Aorta (tissue), 5 donors: ENCODE measurements around the gene SEC14L5. TPM values are rescaled to one million over a fixed set of nuclear protein-coding genes. Genes with fewer than 3 reads are reported as not detected.

Experiments used
- ATAC-seq: fragments of 200-7000 bp; cut with Tn5 transposase; one replicate; pipeline ENCODE4 v1.9.1; 2022; ENCODE audit warnings: moderate library complexity; ENCODE audit not compliant: low FRiP score
- DNase-seq, 2 donors: peaks; one replicate each; pipeline ENCODE4 v3.0.0-alpha.2; 2020
- H3K27ac ChIP-seq, 2 donors: one replicate each; pipeline ENCODE4 v1.5.1; 2013; ENCODE audit warnings: low read length in 2 of 2, mild to moderate bottlenecking in 2 of 2, moderate library complexity in 2 of 2, control low read depth in 1 of 2, inconsistent platforms in 1 of 2, low read depth in 1 of 2
- H3K27me3 ChIP-seq, 2 donors: one replicate each; pipeline ENCODE4 v1.6.1; 2013; ENCODE audit warnings: control low read depth in 1 of 2, low read length in 1 of 2, mild to moderate bottlenecking in 1 of 2, moderate library complexity in 1 of 2; ENCODE audit not compliant: insufficient read depth in 2 of 2, control insufficient read depth in 1 of 2
- H3K36me3 ChIP-seq, 2 donors: one replicate each; pipeline ENCODE4 v1.6.1; 2013; ENCODE audit warnings: control low read depth in 1 of 2, low read length in 1 of 2, mild to moderate bottlenecking in 1 of 2; ENCODE audit not compliant: insufficient read depth in 2 of 2, control insufficient read depth in 1 of 2
- H3K4me1 ChIP-seq, 2 donors: one replicate each; pipeline ENCODE4 v1.6.1; 2013; ENCODE audit warnings: low read length in 2 of 2, control low read depth in 1 of 2, mild to moderate bottlenecking in 1 of 2, moderate library complexity in 1 of 2; ENCODE audit not compliant: insufficient read depth in 2 of 2, control insufficient read depth in 1 of 2
- H3K4me3 ChIP-seq, 2 donors: one replicate each; pipeline ENCODE4 v1.5.1; 2013; ENCODE audit warnings: low read length in 2 of 2, control low read depth in 1 of 2, mild to moderate bottlenecking in 1 of 2
- H3K9me3 ChIP-seq: one replicate; pipeline ENCODE4 v1.6.1; 2013; ENCODE audit warnings: mild to moderate bottlenecking, low read length; ENCODE audit not compliant: control insufficient read depth
- WGBS, 2 donors: extraction: QIAGEN DNeasy Blood & Tissue Kit; methylation state at CpG; one replicate each; pipeline ENCODE4 v1.1.7; 2013; 5-methylcytosine and 5-hydroxymethylcytosine counted together
- intact Hi-C, 2 donors: fragments of 100-400 bp; cut with DNase I; formaldehyde crosslinking; loops; one replicate each; pipeline versions ENCODE4 v1.14.2 to v1.15.0; 2022
- polyA plus RNA-seq, 2 donors: library from polyadenylated mRNA; stranded (reverse); fragments of 200-250 nt; gene quantifications; one replicate each; pipeline ENCODE4 v1.2.3, GENCODE V29; 2013
- total RNA-seq, 2 donors: library from RNA; stranded (reverse); fragmentation: NEBNext Ultra II Directional; extraction: Animal tissue kit (Norgen Biotek cat#: 25700); gene quantifications; one replicate each; pipeline ENCODE4 v1.2.1, GENCODE V29; 2021
- donor health status: healthy with polysubstance abuse.
- donor health status: Bipolar disorder and iron deficiency.
- donor health status: DM: no; HTN: no; CAD: no.
- donor health status: DM: no; HTN: no; CAD: no.
- donor health status: DM: yes; HTN: yes; CAD: no.

Gene SEC14L5
- total and polyA plus RNA-seq, 4 donors = 0.26 to 0.90 (median 0.29) TPM; not detected in 1

- Histone ChIP-seq H3K27me3 (no peaks in the 10 kb centered on the region), H3K27ac (no peak overlapping the region), H3K4me3 (peak overlapping the region; percentile 53 to 74), H3K36me3 (no peaks in the 10 kb centered on the region), H3K4me1 (no peaks in the 10 kb centered on the region), H3K9me3 (no peaks in the 10 kb centered on the region)
- intact Hi-C loops = no loop called here
- peak; percentile 60 for ATAC-seq
- 0 to 1% methylated on average over 58 to 64 of the region's 64 CpGs for WGBS, 2 donors
- DNase-seq = no peak
Measured at GRCh38 chr16:4936181-4936990, 21.7 kb upstream of the SEC14L5 start.

DNA sequence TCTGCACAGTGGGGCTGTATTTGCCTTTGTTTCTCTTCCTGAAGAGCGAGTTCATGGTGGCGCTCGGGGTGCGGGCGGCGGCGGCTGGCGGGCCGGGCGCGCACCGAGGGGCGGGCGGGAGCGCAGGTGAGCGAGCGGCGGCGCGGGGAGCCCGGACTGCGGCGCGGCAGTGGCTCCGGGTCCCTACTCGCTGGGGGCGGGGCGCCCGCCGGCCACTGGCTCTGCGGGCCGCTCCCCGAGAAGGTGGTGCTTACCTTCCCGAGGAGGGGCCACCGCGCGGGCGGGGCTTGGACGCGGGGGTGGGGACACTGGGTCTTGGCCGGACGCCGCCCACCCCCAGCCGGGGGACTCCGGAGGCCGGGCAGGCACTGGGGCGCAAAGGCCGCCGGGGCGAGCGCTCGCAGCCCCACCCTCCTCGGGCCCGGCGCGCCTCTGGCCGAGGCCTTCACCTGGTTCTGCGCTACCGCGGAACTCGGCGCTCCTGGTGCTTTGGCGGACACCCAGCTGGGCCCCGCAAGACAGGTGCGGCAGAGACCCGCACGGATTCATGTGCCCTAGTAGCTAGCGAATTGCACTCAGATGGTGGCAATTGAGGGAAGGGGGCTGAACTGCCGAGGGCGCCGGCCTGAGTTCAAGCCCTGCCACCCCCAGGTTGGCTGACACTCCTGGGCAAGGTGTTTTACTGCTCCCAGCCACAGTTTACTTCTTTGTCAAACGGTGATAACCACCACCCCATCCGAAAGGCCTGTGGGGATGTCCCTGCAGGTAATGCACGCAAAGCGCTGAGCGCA is 20.9 kb upstream of the SEC14L5 start, which contains the start of gene PPL:
PPL (minus strand) TSS at position 158 of the 791 bp plus-strand sequence; CDS start at position 55, 103 bp downstream.
- H3K4me3 ChIP-seq = peak within 1 kb of the TSS; percentile 53 to 74
- no peaks in the 10 kb centered on the region for H3K9me3 ChIP-seq
- H3K27me3 ChIP-seq = no peaks in the 10 kb centered on the region
- ATAC-seq (peak; percentile 24), DNase-seq (no peak)
- H3K27ac ChIP-seq = no peak within 1 kb of the TSS
- intact Hi-C loops = no loop called here
- no peaks in the 10 kb centered on the region for H3K4me1 ChIP-seq
- 12 to 13% methylated on average over 60 to 76 of the region's 76 CpGs for WGBS, 2 donors
- no peaks in the 10 kb centered on the region for H3K36me3 ChIP-seq

GRCh38 chr16:4937782-4938682 is 20.1 kb upstream of the SEC14L5 start:
- ATAC-seq (no peak), DNase-seq (no peak)
- intact Hi-C loops = no loop called here
- Histone ChIP-seq H3K36me3 (no peaks in the 10 kb centered on the region), H3K4me1 (no peaks in the 10 kb centered on the region), H3K4me3 (no peak overlapping the region), H3K27ac (no peak overlapping the region), H3K27me3 (no peaks in the 10 kb centered on the region), H3K9me3 (no peaks in the 10 kb centered on the region)
- WGBS, 2 donors = 79 to 82% methylated on average over 16 of the region's 16 CpGs

- no peaks in the 10 kb centered on the region for H3K36me3 ChIP-seq
- 80 to 81% methylated on average over 5 of the region's 5 CpGs for WGBS, 2 donors
- no peaks in the 10 kb centered on the region for H3K9me3 ChIP-seq
- ATAC-seq (no peak), DNase-seq (no peak)
- intact Hi-C loops = no loop called here
- no peak overlapping the region for H3K4me3 ChIP-seq
- H3K4me1 ChIP-seq = no peaks in the 10 kb centered on the region
- H3K27ac ChIP-seq = no peak overlapping the region
- H3K27me3 ChIP-seq = no peaks in the 10 kb centered on the region
Measured at GRCh38 chr16:4938683-4939030, 19.5 kb upstream of the SEC14L5 start.

DNA sequence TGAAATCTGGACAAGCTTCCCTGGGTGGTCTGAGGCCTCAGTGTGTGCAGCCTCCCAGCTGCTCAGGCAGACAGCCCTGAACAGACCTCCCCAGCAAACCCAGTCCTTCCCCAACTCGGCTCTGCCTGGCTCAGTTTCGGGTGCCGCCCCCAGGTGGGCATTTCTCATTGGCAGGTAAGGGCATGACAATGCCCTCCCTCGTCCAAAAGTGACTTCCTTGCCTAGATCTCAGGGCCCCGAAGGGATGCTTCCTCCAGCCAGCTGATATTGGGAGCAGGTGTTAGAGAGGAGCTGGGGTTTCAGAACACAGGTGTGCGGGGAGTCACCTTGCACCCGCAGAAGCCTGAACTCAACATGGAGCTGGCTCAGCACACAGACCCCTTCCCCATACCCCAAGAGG is 17.4 kb upstream of the SEC14L5 start:
- no peak overlapping the region for H3K4me3 ChIP-seq
- DNase-seq (no peak), ATAC-seq (no peak)
- no peaks in the 10 kb centered on the region for H3K9me3 ChIP-seq
- no peaks in the 10 kb centered on the region for H3K27me3 ChIP-seq
- WGBS, 2 donors = 78% methylated on average over 7 of the region's 7 CpGs
- H3K36me3 ChIP-seq = no peaks in the 10 kb centered on the region
- intact Hi-C loops = loop anchor here (5.0 to 10.0 kb wide), 2 partner anchors 93 to 154 kb away; partner anchors contain the start of genes GLYR1 (in 2 of the 2), UBN1 (in 2 of the 2) and EEF2KMT (in 1 of the 2)
- H3K4me1 ChIP-seq = peaks cover 0 to 4% of the 10 kb centered on the region in 2 donors
- no peak overlapping the region for H3K27ac ChIP-seq

GRCh38 chr16:4942481-4942880 is 15.6 kb upstream of the SEC14L5 start:
- H3K4me1 ChIP-seq = peaks cover 0 to 4% of the 10 kb centered on the region in 2 donors
- no peaks in the 10 kb centered on the region for H3K27me3 ChIP-seq
- 46 to 50% methylated on average over 9 of the region's 9 CpGs for WGBS, 2 donors
- H3K4me3 ChIP-seq = no peak overlapping the region
- H3K9me3 ChIP-seq = no peaks in the 10 kb centered on the region
- DNase-seq (no peak), ATAC-seq (no peak)
- H3K27ac ChIP-seq = peak overlapping the region in 1 of 2 donors; percentile 58
- intact Hi-C loops = loop anchor here (5.0 to 10.0 kb wide), 2 partner anchors 95 to 152 kb away; partner anchors contain the start of genes GLYR1 (in 2 of the 2), UBN1 (in 2 of the 2) and EEF2KMT (in 1 of the 2)
- H3K36me3 ChIP-seq = no peaks in the 10 kb centered on the region

DNA sequence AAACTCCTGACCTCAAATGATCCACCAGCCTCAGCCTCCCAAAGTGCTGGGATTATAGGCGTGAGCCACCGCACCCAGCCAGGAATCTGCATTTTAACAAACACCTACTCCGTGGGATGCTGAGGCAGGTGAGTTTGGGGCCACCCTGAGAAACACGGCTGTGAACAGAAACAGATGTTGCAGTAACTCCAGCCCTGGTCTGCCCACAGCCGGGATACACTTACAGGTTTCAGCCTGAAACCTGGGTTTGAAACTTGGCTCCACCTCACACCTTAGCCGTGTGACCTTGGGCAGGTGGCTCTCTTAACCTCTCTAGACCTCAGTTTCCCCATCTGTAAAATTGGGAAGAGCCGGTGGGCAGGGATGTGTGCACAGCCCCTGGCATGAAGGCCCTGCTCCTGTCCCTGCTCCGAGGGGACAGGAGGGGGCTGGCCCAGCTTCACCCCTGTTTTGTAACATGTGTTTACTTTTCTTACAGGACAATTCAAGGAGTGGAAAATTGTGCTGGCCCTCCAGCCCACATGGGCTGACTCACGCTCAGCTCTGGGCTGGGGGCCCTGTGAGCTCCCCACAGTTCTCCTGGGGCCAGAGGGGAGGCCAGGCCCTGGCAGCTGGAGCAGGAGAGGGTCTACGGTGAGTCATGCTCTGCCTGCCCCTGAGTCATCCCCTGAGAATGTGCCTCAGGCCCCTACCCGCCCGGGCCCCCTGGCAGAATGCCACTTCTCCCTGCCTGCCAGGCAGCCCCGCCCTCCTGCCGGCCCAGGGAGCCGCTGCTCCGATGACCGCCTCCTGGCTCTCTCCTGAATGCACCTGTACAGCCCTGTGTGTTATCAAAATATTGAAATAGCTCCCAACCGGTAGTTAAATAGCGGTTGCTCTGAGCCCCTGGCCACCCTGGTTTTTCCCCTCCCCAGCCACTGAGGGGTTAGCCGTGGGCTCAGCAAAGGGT is 13.5 kb upstream of the SEC14L5 start:
- ATAC-seq (peak; percentile 96), DNase-seq (peak; percentile 95 to 98)
- intact Hi-C loops = loop anchor here (5.0 to 10.0 kb wide), 2 partner anchors 97 to 150 kb away; partner anchors contain the start of genes GLYR1 (in 2 of the 2), UBN1 (in 2 of the 2) and EEF2KMT (in 1 of the 2)
- no peaks in the 10 kb centered on the region for H3K36me3 ChIP-seq
- H3K27ac ChIP-seq = peak overlapping the region; percentile 82 to 84
- H3K9me3 ChIP-seq = no peaks in the 10 kb centered on the region
- WGBS, 2 donors = 18 to 19% methylated on average over 20 of the region's 20 CpGs
- no peaks in the 10 kb centered on the region for H3K27me3 ChIP-seq
- peaks cover 0 to 4% of the 10 kb centered on the region in 2 donors for H3K4me1 ChIP-seq
- H3K4me3 ChIP-seq = no peak overlapping the region
